Measurements from ENCODE around the gene ENTREP1. TPM values are rescaled to one million over a fixed set of nuclear protein-coding genes. Genes with fewer than 3 reads are reported as not detected.
"Not testable (repeated sequence)": the region's sequence is repeated elsewhere in the genome, so short reads cannot be mapped to it uniquely, and the experiment has no call there.

The ENTREP1 gene
- total RNA-seq, 1 donor from 2014 or later: 1.8 TPM

GRCh38 chr9:69299315-69299714 lies 25.7 kb upstream of the ENTREP1 start:
- Histone ChIP-seq H3K9me3 (ENCODE audit: low read depth) (no peaks in the 10 kb centered on the region), H4K20me1 (ENCODE audit: low read depth) (no peaks in the 10 kb centered on the region), H3K27ac (no peak overlapping the region), H3K36me3 (no peaks in the 10 kb centered on the region), H2AFZ (replicated peaks) (no peak overlapping the region), H3K4me3 (no peak overlapping the region), H3K4me1 (no peaks in the 10 kb centered on the region), H3K27me3 (no peaks in the 10 kb centered on the region), H3K4me2 (no peak overlapping the region), H3K9ac (no peak overlapping the region), H3K79me2 (ENCODE audit: low read depth) (no peaks in the 10 kb centered on the region), H3F3A (ENCODE audit: low read depth) (no peaks in the 10 kb centered on the region)
- peaks cover 6% of the 10 kb centered on the region for H3K4me1 Mint-ChIP-seq
- H3K27ac Mint-ChIP-seq: no peak overlapping the region
- H3K9me3 Mint-ChIP-seq: no peaks in the 10 kb centered on the region
- no peak for DNase-seq (ENCODE audit: low spot score)
- H3K27me3 Mint-ChIP-seq (ENCODE audit: insufficient read depth, low read depth): peaks cover 8% of the 10 kb centered on the region
- no peak for TF ChIP-seq CTCF (IDR thresholded peaks at IDR 0.05)
- TF ChIP-seq EZH2phosphoT487 (IDR thresholded peaks at IDR 0.05): no peak
- no peak for TF ChIP-seq EZH2 (IDR thresholded peaks at IDR 0.05)
- no peak overlapping the region for H3K4me3 Mint-ChIP-seq
- H3K36me3 Mint-ChIP-seq: no peaks in the 10 kb centered on the region

- H3K27ac ChIP-seq: no peak overlapping the region
- no peaks in the 10 kb centered on the region for H3K27me3 ChIP-seq
- no peaks in the 10 kb centered on the region for H3K4me1 ChIP-seq
- peaks cover 8% of the 10 kb centered on the region for H3K27me3 Mint-ChIP-seq (ENCODE audit: insufficient read depth, low read depth)
- H2AFZ ChIP-seq (replicated peaks): no peak overlapping the region
- no peak overlapping the region for H3K4me2 ChIP-seq
- no peaks in the 10 kb centered on the region for H3K36me3 Mint-ChIP-seq
- no peak overlapping the region for H3K4me3 ChIP-seq
- no peak overlapping the region for H3K4me3 Mint-ChIP-seq
- H3K79me2 ChIP-seq (ENCODE audit: low read depth): no peaks in the 10 kb centered on the region
- H3F3A ChIP-seq (ENCODE audit: low read depth): no peaks in the 10 kb centered on the region
- H3K9me3 Mint-ChIP-seq: no peaks in the 10 kb centered on the region
- no peaks in the 10 kb centered on the region for H3K36me3 ChIP-seq
- H3K4me1 Mint-ChIP-seq: peaks cover 6% of the 10 kb centered on the region
- no peaks in the 10 kb centered on the region for H4K20me1 ChIP-seq (ENCODE audit: low read depth)
- no peaks in the 10 kb centered on the region for H3K9me3 ChIP-seq (ENCODE audit: low read depth)
- no peak overlapping the region for H3K9ac ChIP-seq
- DNase-seq (ENCODE audit: low spot score): no peak
- TF ChIP-seq CTCF (IDR thresholded peaks at IDR 0.05) (no peak), EZH2 (IDR thresholded peaks at IDR 0.05) (no peak), EZH2phosphoT487 (IDR thresholded peaks at IDR 0.05) (no peak)
- H3K27ac Mint-ChIP-seq: no peak overlapping the region
These were observed 25.2 kb upstream of the ENTREP1 start for GRCh38 chr9:69299826-69300225.

GRCh38 chr9:69303331-69303730 lies 21.7 kb upstream of the ENTREP1 start:
- TF ChIP-seq EZH2phosphoT487 (IDR thresholded peaks at IDR 0.05) (no peak), CTCF (IDR thresholded peaks at IDR 0.05) (no peak), EZH2 (IDR thresholded peaks at IDR 0.05) (no peak)
- Histone ChIP-seq H2AFZ (replicated peaks) (no peak overlapping the region), H3K9me3 (ENCODE audit: low read depth) (no peaks in the 10 kb centered on the region), H3K79me2 (ENCODE audit: low read depth) (no peaks in the 10 kb centered on the region), H3K27me3 (no peaks in the 10 kb centered on the region), H3F3A (ENCODE audit: low read depth) (peaks cover 13% of the 10 kb centered on the region), H3K36me3 (no peaks in the 10 kb centered on the region), H3K27ac (no peak overlapping the region), H3K4me1 (peaks cover 11% of the 10 kb centered on the region), H3K4me3 (no peak overlapping the region), H3K9ac (no peak overlapping the region), H4K20me1 (ENCODE audit: low read depth) (no peaks in the 10 kb centered on the region), H3K4me2 (no peak overlapping the region)
- no peak for DNase-seq (ENCODE audit: low spot score)
- Mint-ChIP-seq H3K4me3 (no peak overlapping the region), H3K27ac (no peak overlapping the region), H3K4me1 (peaks cover 13% of the 10 kb centered on the region), H3K27me3 (ENCODE audit: insufficient read depth, low read depth) (peaks cover 3% of the 10 kb centered on the region), H3K9me3 (peaks cover 3% of the 10 kb centered on the region), H3K36me3 (no peaks in the 10 kb centered on the region)

GRCh38 chr9:69306895-69307445 lies 18.0 kb upstream of the ENTREP1 start:
- not testable (repeated sequence) for H3K27me3 Mint-ChIP-seq (ENCODE audit: insufficient read depth, low read depth); H4K20me1 ChIP-seq (ENCODE audit: low read depth); H3K9me3 Mint-ChIP-seq; H3K9ac ChIP-seq; H3K79me2 ChIP-seq (ENCODE audit: low read depth); H3K27me3 ChIP-seq; H3K4me3 Mint-ChIP-seq; DNase-seq (ENCODE audit: low spot score); H3K9me3 ChIP-seq (ENCODE audit: low read depth); H2AFZ ChIP-seq (replicated peaks); H3K27ac ChIP-seq; H3K36me3 Mint-ChIP-seq; H3K36me3 ChIP-seq; H3K4me2 ChIP-seq; H3K4me3 ChIP-seq
- H3K27ac Mint-ChIP-seq: peak overlapping the region; percentile 62
- peaks cover 14% of the 10 kb centered on the region for H3F3A ChIP-seq (ENCODE audit: low read depth)
- H3K4me1 ChIP-seq: peaks cover 14% of the 10 kb centered on the region
- peaks cover 16% of the 10 kb centered on the region for H3K4me1 Mint-ChIP-seq

Measured in neural progenitor cell (in vitro differentiated cells).